LNCaP clone FGC (cell line): Measurements from ENCODE around the gene UBE2D3.

Experiments
- DNase-seq: peaks from one replicate; pipeline ENCODE4 v3.0.0-alpha.2; 2011; ENCODE audit warnings: low read depth
- H3K4me3 ChIP-seq: 2 replicates; pipeline ENCODE4 v1.5.1; 2011; ENCODE audit warnings: mild to moderate bottlenecking, low read depth, low read length, control low read depth
- CTCF ChIP-seq: IDR thresholded peaks from 2 replicates; pipeline ENCODE4 v1.5.1; 2012; ENCODE audit warnings: mild to moderate bottlenecking; ENCODE audit not compliant: control insufficient read depth, insufficient read depth; ENCODE audit errors: extremely low read depth

The UBE2D3 gene

GRCh38 chr4:102815981-102816380 is 11.4 kb downstream of the UBE2D3 start:
- DNase-seq: no peak
- no peak for TF ChIP-seq CTCF

GRCh38 chr4:102809691-102810090 is 17.7 kb downstream of the UBE2D3 start:
- no peak for TF ChIP-seq CTCF
- no peak overlapping the region for H3K4me3 ChIP-seq
- no peak for DNase-seq

More at GRCh38 chr4:102815981-102816380, 11.4 kb downstream of the UBE2D3 start:
- H3K4me3 ChIP-seq: no peak overlapping the region

- no peak for DNase-seq
- no peak overlapping the region for H3K4me3 ChIP-seq
- TF ChIP-seq CTCF: no peak
Measured at GRCh38 chr4:102809190-102809589, 18.2 kb downstream of the UBE2D3 start.

GRCh38 chr4:102808009-102808408 is 19.3 kb downstream of the UBE2D3 start:
- no peak overlapping the region for H3K4me3 ChIP-seq
- DNase-seq: no peak
- TF ChIP-seq CTCF: no peak

GRCh38 chr4:102807345-102807744 is 20.0 kb downstream of the UBE2D3 start:
- H3K4me3 ChIP-seq: no peak overlapping the region
- no peak for DNase-seq
- no peak for TF ChIP-seq CTCF

GRCh38 chr4:102799816-102800215 is 27.5 kb downstream of the UBE2D3 start:
- H3K4me3 ChIP-seq: no peak overlapping the region
- no peak for TF ChIP-seq CTCF
- no peak for DNase-seq

- no peak for DNase-seq
- no peak for TF ChIP-seq CTCF
- no peak overlapping the region for H3K4me3 ChIP-seq
Measured at GRCh38 chr4:102794999-102795398, 32.4 kb downstream of the UBE2D3 start.
